HEK293T (cell line): Measurements from ENCODE around the gene NEIL1.

Experiments
- CTCF ChIA-PET: fragments of 350-600 bp; formaldehyde crosslinking; extraction: SDS; loops from one replicate; lab custom pipeline; 2021; ENCODE audit warnings: antibody characterized with exemption, inconsistent platforms; lab: Yijun Ruan, JAX
- POLR2A ChIA-PET: fragments of 350-600 bp; formaldehyde crosslinking; extraction: SDS; loops from one replicate; lab custom pipeline; 2020; ENCODE audit warnings: antibody characterized with exemption, inconsistent platforms; lab: Yijun Ruan, JAX
- DNase-seq: peaks from one replicate; pipeline ENCODE4 v3.0.0; 2012; ENCODE audit warnings: mixed read lengths; ENCODE audit errors: extremely low spot score
- ARNT ChIP-seq: fragments of 450-650 bp; IDR thresholded peaks from 2 replicates; pipeline ENCODE4 v1.6.1; 2017; ENCODE audit warnings: mild to moderate bottlenecking
- BHLHE40 ChIP-seq: fragments of 450-650 bp; IDR thresholded peaks from 2 replicates; pipeline ENCODE4 v1.6.1; 2016; ENCODE audit warnings: mild to moderate bottlenecking, moderate library complexity, borderline replicate concordance
- CTBP1 ChIP-seq: fragments of 450-650 bp; IDR thresholded peaks from 2 replicates; pipeline ENCODE4 v1.6.1; 2016; ENCODE audit warnings: borderline replicate concordance
- ELF4 ChIP-seq: fragments of 450-650 bp; IDR thresholded peaks from 2 replicates; pipeline ENCODE4 v1.6.1; 2017; ENCODE audit warnings: antibody characterized with exemption
- FOXA1 ChIP-seq: fragments of 450-650 bp; IDR thresholded peaks from 2 replicates; pipeline ENCODE4 v1.6.1; 2016; ENCODE audit warnings: mild to moderate bottlenecking
- FOXK2 ChIP-seq: fragments of 450-650 bp; IDR thresholded peaks from 2 replicates; pipeline ENCODE4 v1.6.1; 2016; ENCODE audit warnings: mild to moderate bottlenecking
- FOXM1 ChIP-seq: fragments of 450-650 bp; IDR thresholded peaks from 2 replicates; pipeline ENCODE4 v1.6.1; 2017; ENCODE audit warnings: mild to moderate bottlenecking, borderline replicate concordance
- HDGF ChIP-seq: fragments of 450-650 bp; IDR thresholded peaks from 2 replicates; pipeline ENCODE4 v1.6.1; 2017; ENCODE audit warnings: antibody characterized with exemption, borderline replicate concordance
- L3MBTL2 ChIP-seq: fragments of 450-650 bp; conservative IDR thresholded peaks from 2 replicates; pipeline ENCODE4 v1.6.1; 2016; ENCODE audit warnings: mild to moderate bottlenecking
- LEF1 ChIP-seq: fragments of 450-650 bp; IDR thresholded peaks from 2 replicates; pipeline ENCODE4 v1.6.1; 2017; ENCODE audit warnings: mild to moderate bottlenecking, borderline replicate concordance
- NFRKB ChIP-seq: fragments of 450-650 bp; IDR thresholded peaks from 2 replicates; pipeline ENCODE4 v1.6.1; 2016; ENCODE audit warnings: mild to moderate bottlenecking, moderate library complexity
- PKNOX1 ChIP-seq: fragments of 450-650 bp; IDR thresholded peaks from 2 replicates; pipeline ENCODE4 v1.6.1; 2016
- SP1 ChIP-seq: fragments of 450-650 bp; IDR thresholded peaks from 2 replicates; pipeline ENCODE4 v1.6.1; 2017
- SUZ12 ChIP-seq: fragments of 450-650 bp; IDR thresholded peaks from 2 replicates; pipeline ENCODE4 v1.6.1; 2016; ENCODE audit warnings: mild to moderate bottlenecking
- TARDBP ChIP-seq: fragments of 450-650 bp; IDR thresholded peaks from 2 replicates; pipeline ENCODE4 v1.6.1; 2016
- ZNF384 ChIP-seq: fragments of 450-650 bp; IDR thresholded peaks from 2 replicates; pipeline ENCODE4 v1.6.1; 2016

The NEIL1 gene

DNA sequence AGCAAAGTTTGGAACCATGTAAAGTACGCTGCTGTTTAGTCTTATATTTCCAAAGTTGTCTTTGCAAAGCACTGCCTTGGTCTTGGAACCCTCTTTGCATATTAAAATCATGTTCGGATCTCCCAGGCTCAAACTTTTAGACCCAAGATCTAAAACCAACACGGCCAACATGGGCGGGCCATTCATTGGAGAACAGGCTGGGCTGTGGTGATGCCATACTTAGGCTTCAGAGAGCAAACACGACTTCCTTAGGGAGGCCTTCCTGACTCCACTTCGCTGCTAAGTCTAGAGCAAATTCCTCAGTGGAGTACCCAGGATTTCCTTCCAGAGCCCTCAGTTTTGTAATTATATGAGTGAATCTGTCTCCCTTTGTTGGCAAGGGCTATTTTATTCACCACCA is 18.0 kb downstream of the NEIL1 start:
- ChIA-PET POLR2A (interaction anchor here (1.6 kb wide), 1 partner anchor 8 kb away, joined by 4 read pairs; no protein-coding TSS in a partner anchor), CTCF (no interaction called here)
- DNase-seq = no peak
- TF ChIP-seq ZNF384 = no peak

GRCh38 chr15:75366163-75366562 is 19.3 kb downstream of the NEIL1 start:
- no peak for TF ChIP-seq FOXM1
- no peak for TF ChIP-seq FOXA1
- TF ChIP-seq FOXK2 = no peak
- TF ChIP-seq L3MBTL2 = no peak
- TF ChIP-seq LEF1 = no peak
- no peak for TF ChIP-seq PKNOX1
- no peak for TF ChIP-seq SP1
- TF ChIP-seq SUZ12 = no peak
- TF ChIP-seq ZNF384 = no peak
- no peak for TF ChIP-seq ARNT
- no peak for TF ChIP-seq NFRKB
- no peak for TF ChIP-seq ELF4
- TF ChIP-seq BHLHE40 = no peak
- TF ChIP-seq HDGF = no peak
- no peak for TF ChIP-seq TARDBP
- TF ChIP-seq CTBP1 = no peak
- no peak for DNase-seq
- CTCF ChIA-PET = no interaction called here
- POLR2A ChIA-PET = interaction anchor here (1.5 to 3.8 kb wide), 3 partner anchors 10 to 260 kb away, joined by 4 to 31 read pairs (median 5); partner anchors contain the start of gene SNUPN

- CTCF ChIA-PET = interaction anchor here (0.8 to 2.9 kb wide), 4 partner anchors 49 to 280 kb away, joined by 6 to 24 read pairs (median 10); partner anchors contain the start of genes IMP3, SIN3A and SNX33
- POLR2A ChIA-PET = interaction anchor here (1.5 to 5.9 kb wide), 12 partner anchors 12 to 327 kb away, joined by 4 to 139 read pairs (median 12); partner anchors contain the start of genes IMP3, NEIL1, SIN3A and SNUPN
- TF ChIP-seq BHLHE40 = no peak
- TF ChIP-seq LEF1 = no peak
- TF ChIP-seq FOXM1 = no peak
- no peak for TF ChIP-seq SP1
- no peak for TF ChIP-seq ZNF384
- no peak for TF ChIP-seq ARNT
- no peak for TF ChIP-seq HDGF
- DNase-seq = no peak
Observed at GRCh38 chr15:75367006-75367405, 20.2 kb downstream of the NEIL1 start.

DNA sequence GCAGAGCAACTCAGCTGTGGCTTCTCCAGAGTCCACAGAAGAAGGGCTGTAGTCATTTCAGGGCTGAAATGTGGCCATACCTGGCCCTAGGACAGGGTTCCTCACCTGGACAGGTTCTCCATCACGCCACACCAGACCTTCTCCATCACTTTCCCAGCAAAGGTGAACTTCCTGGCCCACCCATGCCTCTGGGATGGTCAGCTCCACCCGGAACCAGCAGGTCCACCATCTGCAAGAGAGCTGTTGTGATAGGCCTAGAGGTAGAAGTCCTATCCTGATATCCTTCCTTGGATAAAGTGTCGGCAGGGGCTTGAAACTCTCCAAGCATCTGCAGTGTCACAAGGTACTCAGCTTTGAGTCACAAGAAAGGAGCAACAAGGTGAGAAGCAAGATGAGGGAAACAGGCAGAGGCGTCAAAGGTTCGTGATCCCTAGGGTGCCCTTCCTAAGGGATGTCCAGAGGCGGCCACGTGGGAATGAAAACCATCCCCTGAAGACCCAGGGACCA is 20.6 kb downstream of the NEIL1 start:
- CTCF ChIA-PET = interaction anchor here (0.7 to 2.9 kb wide), 25 partner anchors 11 to 474 kb away, joined by 3 to 24 read pairs (median 4); partner anchors contain the start of genes IMP3, SIN3A and SNX33
- POLR2A ChIA-PET = interaction anchor here (0.5 to 5.9 kb wide), 33 partner anchors 7 to 590 kb away, joined by 3 to 139 read pairs (median 6); partner anchors contain the start of genes COMMD4, IMP3, NEIL1 and SIN3A
- TF ChIP-seq L3MBTL2 (peak; percentile 89), PKNOX1 (no peak)
- no peak for DNase-seq

DNA sequence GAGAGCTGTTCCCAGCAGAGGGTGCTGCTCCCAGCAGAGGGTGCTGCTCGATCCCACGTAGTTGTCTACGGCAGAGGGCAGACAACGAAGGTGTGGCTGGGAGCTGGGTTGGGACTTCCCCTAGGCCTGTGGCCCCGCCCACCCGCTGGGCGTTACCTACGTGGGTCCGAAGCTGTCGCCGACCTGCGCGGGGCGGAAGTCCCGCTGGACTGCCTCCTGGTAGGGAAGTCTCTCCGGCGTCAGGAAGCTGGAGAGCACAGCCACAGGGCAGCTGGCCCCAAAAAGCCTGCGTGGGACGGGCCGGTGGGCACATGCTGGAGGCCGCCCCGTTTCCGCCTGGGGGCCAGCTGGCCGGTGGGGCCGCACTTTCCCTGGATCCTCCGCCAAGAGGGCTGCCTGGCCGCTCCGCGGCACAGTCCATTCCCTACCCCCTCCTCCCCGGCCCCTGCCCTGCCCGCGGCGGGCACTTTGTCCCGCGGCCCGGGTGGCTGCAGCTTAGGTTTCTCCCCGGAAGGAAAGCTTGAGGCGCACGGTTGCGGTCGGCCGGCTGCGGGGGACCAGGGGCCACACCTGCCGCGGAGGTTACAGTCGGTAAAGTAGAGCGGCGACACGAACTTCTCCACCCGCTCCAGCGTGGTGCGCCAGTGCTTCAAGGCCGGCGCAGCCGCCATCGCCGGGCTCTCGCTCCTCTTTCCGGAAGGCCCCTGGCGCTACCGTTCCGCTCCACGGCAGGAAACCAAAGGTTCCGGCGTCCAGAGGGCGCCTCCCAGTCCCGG is 21.3 kb downstream of the NEIL1 start, which contains the start of gene MAN2C1:
MAN2C1 (minus strand) TSS at position 695 of the 776 bp plus-strand sequence; CDS start at position 671, 24 bp downstream.
- DNase-seq = peak; percentile 98
- CTCF ChIA-PET = interaction anchor here (0.5 to 2.9 kb wide), 32 partner anchors 10 to 712 kb away, joined by 3 to 24 read pairs (median 4); partner anchors contain the start of genes IMP3, SIN3A and SNX33
- POLR2A ChIA-PET = interaction anchor here (0.5 to 5.9 kb wide), 43 partner anchors 8 to 591 kb away, joined by 3 to 139 read pairs (median 4); partner anchors contain the start of genes COMMD4, IMP3, NEIL1 and PPCDC
- TF ChIP-seq LEF1 = peak; percentile 75; the same call in 1 of the 2 replicates
- TF ChIP-seq BHLHE40 = no peak
- TF ChIP-seq HDGF = no peak
- peak; percentile 79 for TF ChIP-seq NFRKB
- TF ChIP-seq FOXK2 = no peak
- peak; percentile 50; the same call in 1 of the 2 replicates for TF ChIP-seq FOXM1
- no peak for TF ChIP-seq ZNF384
- peak; percentile 70 for TF ChIP-seq ELF4
- 0 out of 2 replicates have a peak, but pooled peaks have one; percentile 25 for TF ChIP-seq TARDBP
- TF ChIP-seq L3MBTL2 = no peak
- peak; percentile 94 for TF ChIP-seq CTBP1
- TF ChIP-seq ARNT = peak; percentile 76

DNA sequence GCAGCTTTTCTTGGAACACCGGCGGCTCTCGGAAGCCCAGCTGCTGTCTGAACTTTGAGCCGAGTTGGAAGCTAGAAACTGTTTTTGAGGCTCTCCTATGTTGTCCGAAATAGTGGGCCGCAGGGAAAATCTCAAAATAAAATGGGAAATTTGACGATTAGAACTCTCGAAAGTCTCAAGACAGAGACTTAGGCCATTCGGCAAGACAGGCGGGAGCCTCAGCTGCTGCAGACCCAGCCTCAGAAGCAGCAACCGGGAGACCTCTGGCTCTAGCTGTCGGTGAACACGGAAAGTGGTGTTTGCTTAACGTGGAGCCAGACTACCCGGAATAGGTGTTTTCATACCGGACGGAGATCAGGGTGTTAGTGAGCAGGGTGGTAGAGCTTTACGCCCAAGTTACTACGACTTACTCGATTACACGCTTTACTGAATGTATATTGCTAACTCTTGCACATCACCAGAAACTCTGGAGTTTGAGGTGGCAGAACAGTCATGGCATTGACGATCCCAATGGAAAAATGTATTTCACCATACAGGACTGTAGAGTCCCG is 21.9 kb downstream of the NEIL1 start:
- TF ChIP-seq LEF1 (no peak), ZNF384 (no peak), ELF4 (no peak), BHLHE40 (no peak), CTBP1 (no peak), TARDBP (no peak), NFRKB (no peak), PKNOX1 (no peak), FOXM1 (no peak), L3MBTL2 (no peak), ARNT (no peak)
- CTCF ChIA-PET = interaction anchor here (0.8 to 2.9 kb wide), 16 partner anchors 14 to 434 kb away, joined by 3 to 24 read pairs (median 5); partner anchors contain the start of genes IMP3, SIN3A and SNX33
- POLR2A ChIA-PET = interaction anchor here (0.8 to 5.9 kb wide), 35 partner anchors 9 to 592 kb away, joined by 3 to 139 read pairs (median 5); partner anchors contain the start of genes COMMD4, IMP3, NEIL1 and PPCDC

More for the DNA sequence above, 21.9 kb downstream of the NEIL1 start:
- no peak for DNase-seq
